Common myeloid progenitor, CD34-positive (primary cell): ENCODE measurements around the gene FYB1.

Experiments
- CTCF ChIA-PET: fragments of 350-600 bp; sonication (Branson Sonifier 250); formaldehyde crosslinking; loops from one replicate; lab custom pipeline; 2021; ENCODE audit warnings: antibody characterized with exemption; lab: Charles Lee
- POLR2A ChIA-PET: fragments of 350-600 bp; sonication (Branson Sonifier 250); formaldehyde crosslinking; loops from one replicate; lab custom pipeline; 2021; ENCODE audit warnings: antibody characterized with exemption; lab: Charles Lee
- DNase-seq, 3 donors: peaks; one replicate each; pipeline versions ENCODE4 v3.0.0 to v3.0.0-alpha.2; 2013
- H3K27ac ChIP-seq, 2 experiments: 1 replicate in 1 of 2; 2 replicates in 1 of 2; pipeline ENCODE4 v1.7.0; 2013; ENCODE audit warnings: inconsistent platforms in 2 of 2, low read length in 2 of 2, mild to moderate bottlenecking in 2 of 2, low read depth in 1 of 2, moderate library complexity in 1 of 2; ENCODE audit not compliant: severe bottlenecking in 2 of 2, insufficient read depth in 1 of 2, poor library complexity in 1 of 2
- H3K27me3 ChIP-seq, 5 experiments: replicated peaks in 2 of 5; 1 replicate in 3 of 5; 2 replicates in 2 of 5; pipeline versions ENCODE4 v1.6.1 to v1.7.0; 2013; ENCODE audit warnings: low read length in 4 of 5, mild to moderate bottlenecking in 2 of 5, moderate library complexity in 2 of 5, inconsistent platforms in 1 of 5; ENCODE audit not compliant: insufficient read depth in 5 of 5, control insufficient read depth in 4 of 5
- H3K36me3 ChIP-seq, 4 experiments: 1 replicate in 2 of 4; 2 replicates in 2 of 4; pipeline versions ENCODE4 v1.6.1 to v1.7.0; 2013; ENCODE audit warnings: low read length in 3 of 4, control low read depth in 1 of 4, mild to moderate bottlenecking in 1 of 4; ENCODE audit not compliant: control insufficient read depth in 4 of 4, insufficient read depth in 4 of 4
- H3K4me1 ChIP-seq, 4 experiments: 1 replicate in 3 of 4; 2 replicates in 1 of 4; pipeline versions ENCODE4 v1.6.1 to v1.7.1; 2013; ENCODE audit warnings: low read length in 3 of 4, mild to moderate bottlenecking in 3 of 4, control low read depth in 1 of 4, inconsistent platforms in 1 of 4, moderate library complexity in 1 of 4; ENCODE audit not compliant: control insufficient read depth in 4 of 4, insufficient read depth in 4 of 4; ENCODE audit errors: control extremely low read depth in 1 of 4
- H3K4me3 ChIP-seq, 7 experiments: 1 replicate in 4 of 7; 2 replicates in 3 of 7; pipeline versions ENCODE4 v1.5.1 to v1.7.0; 2013; ENCODE audit warnings: mild to moderate bottlenecking in 7 of 7, low read length in 6 of 7, moderate library complexity in 6 of 7, inconsistent platforms in 2 of 7, low read depth in 2 of 7, control low read depth in 1 of 7; ENCODE audit not compliant: insufficient read depth in 4 of 7, control insufficient read depth in 1 of 7; ENCODE audit errors: extremely low read depth in 1 of 7
- H3K9me3 ChIP-seq, 5 experiments: 1 replicate in 4 of 5; 2 replicates in 1 of 5; pipeline versions ENCODE4 v1.6.1 to v1.7.1; 2013; ENCODE audit warnings: low read length in 4 of 5, mild to moderate bottlenecking in 2 of 5, inconsistent platforms in 1 of 5, low read depth in 1 of 5, moderate library complexity in 1 of 5; ENCODE audit not compliant: control insufficient read depth in 4 of 5, insufficient read depth in 2 of 5; ENCODE audit errors: control extremely low read depth in 1 of 5
- WGBS: methylation state at CpG from one replicate; pipeline ENCODE4 v1.1.5; 2013; ENCODE audit not compliant: insufficient coverage; 5-methylcytosine and 5-hydroxymethylcytosine counted together

The FYB1 gene

DNA sequence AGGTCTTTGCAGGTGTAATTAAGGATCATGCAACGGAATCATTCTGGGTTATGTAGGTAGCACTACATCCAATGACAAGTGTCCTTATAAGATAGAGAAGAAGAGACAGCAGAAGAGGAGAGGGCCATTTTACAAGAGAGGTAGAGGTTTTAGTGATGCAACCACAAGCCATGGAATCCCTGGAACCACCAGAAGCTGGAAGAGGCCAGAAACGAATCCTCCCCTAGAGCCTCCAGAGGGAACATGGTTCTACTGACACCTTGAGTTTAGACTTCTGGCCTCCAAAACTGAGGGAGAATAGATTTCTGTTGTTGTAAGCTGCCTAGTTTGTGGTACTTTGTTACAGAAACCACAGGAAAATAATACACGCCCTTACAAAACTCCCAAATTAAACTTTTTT, 3.5 kb downstream of the FYB1 start:
- Histone ChIP-seq H3K9me3 (no peaks in the 10 kb centered on the region), H3K27ac (no peak overlapping the region), H3K27me3 (no peaks in the 10 kb centered on the region), H3K4me3 (no peak overlapping the region), H3K36me3 (no peaks in the 10 kb centered on the region), H3K4me1 (peaks cover 17 to 50% (median 26%) of the 10 kb centered on the region in 4 experiments)
- DNase-seq: no peak
- ChIA-PET CTCF (interaction anchor here (0.8 to 4.8 kb wide), 8 partner anchors 8 to 67 kb away, joined by 3 to 90 read pairs (median 12); no protein-coding TSS in a partner anchor), POLR2A (no interaction called here)
- 100% methylated on average over 2 of the region's 3 CpGs for WGBS

DNA sequence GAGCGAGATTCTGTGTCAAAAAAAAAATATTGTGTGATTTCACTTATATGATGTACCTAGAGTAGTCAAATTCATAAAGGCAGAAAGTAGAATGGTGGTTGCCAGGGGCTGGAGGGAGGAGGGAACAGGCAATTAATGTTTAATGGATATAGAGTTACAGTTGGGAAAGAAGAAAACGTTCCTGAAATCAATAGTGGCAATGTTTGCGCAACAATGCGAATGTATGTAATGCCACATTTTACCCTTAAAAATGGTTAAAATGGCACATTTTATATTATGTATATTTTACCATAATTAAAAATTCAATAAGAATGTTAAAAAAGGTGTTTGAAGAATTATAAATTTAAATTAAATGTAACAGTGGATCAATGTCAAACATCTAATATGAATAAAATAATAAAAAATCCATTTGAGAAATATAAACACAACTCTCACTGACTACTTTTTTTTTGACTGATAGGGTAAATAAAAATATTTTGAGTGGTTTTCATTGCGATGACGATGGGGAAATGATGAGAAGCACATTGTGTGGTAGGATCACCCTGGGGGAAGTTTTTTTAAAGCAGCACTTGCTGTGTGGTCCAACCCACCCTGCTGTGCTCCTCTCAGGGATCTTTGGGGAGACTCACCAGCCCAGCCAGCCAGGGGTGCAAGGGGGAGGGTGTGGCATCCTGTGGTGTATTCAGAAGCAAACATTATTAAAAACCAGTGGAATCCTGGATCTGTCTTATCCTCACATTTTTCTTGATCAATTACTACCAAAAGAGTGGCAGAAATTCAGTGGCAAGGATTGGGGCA, 4.3 kb downstream of the FYB1 start:
- no peak overlapping the region for H3K27ac ChIP-seq

DNA sequence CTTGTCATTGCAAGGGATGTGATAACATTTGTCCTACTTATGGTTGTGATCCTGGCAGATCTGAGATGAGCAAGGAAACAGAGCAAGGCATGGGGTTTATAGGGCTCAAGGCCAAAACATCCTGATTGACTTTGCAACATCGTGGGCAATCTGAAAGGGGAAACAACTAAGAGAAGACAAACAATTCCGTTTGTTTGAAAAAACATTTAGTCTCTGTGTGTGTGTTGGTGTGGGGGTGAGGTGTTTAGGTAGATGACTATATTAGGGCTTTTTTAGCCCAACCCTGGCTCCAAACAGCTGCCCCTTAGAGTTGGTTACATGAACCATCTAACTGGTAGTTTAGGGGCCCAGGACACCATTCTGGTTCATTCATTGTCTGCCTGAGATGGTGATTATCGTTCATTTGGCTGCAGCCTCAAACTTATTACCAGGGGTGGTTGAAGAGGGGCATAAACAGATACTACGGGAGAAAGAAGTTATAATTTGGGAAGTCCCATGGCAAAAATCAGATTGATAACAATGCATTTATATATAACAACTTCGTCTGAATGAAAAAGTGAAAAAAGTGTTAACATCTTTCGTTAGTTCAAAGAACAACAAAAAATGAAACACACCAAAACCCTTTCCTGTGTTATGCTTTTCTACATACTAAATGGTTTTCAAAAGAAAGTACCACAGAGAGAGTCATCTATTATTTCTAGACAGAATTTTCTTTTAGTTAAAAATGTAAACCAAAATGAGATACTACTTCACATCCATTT, 5.7 kb downstream of the FYB1 start:
- Histone ChIP-seq H3K4me3 (no peak overlapping the region), H3K9me3 (no peaks in the 10 kb centered on the region), H3K36me3 (no peaks in the 10 kb centered on the region), H3K27ac (no peak overlapping the region), H3K4me1 (peaks cover 21 to 55% (median 26%) of the 10 kb centered on the region in 4 experiments), H3K27me3 (no peaks in the 10 kb centered on the region)
- ChIA-PET POLR2A (no interaction called here), CTCF (interaction anchor here (1.5 to 1.7 kb wide), 2 partner anchors 11 to 64 kb away, joined by 4 to 5 read pairs; no protein-coding TSS in a partner anchor)
- 30% methylated on average over 1 of the region's 6 CpGs for WGBS
- no peak for DNase-seq

More for the DNA sequence above, 4.3 kb downstream of the FYB1 start:
- H3K27me3 ChIP-seq: no peaks in the 10 kb centered on the region
- no peak overlapping the region for H3K4me3 ChIP-seq
- no peak for DNase-seq
- 100% methylated on average over 1 of the region's 6 CpGs for WGBS
- POLR2A ChIA-PET: no interaction called here
- peaks cover 19 to 55% (median 31%) of the 10 kb centered on the region in 4 experiments for H3K4me1 ChIP-seq
- CTCF ChIA-PET: interaction anchor here (0.8 to 4.8 kb wide), 4 partner anchors 9 to 68 kb away, joined by 3 to 90 read pairs (median 10); no protein-coding TSS in a partner anchor
- no peaks in the 10 kb centered on the region for H3K9me3 ChIP-seq
- no peaks in the 10 kb centered on the region for H3K36me3 ChIP-seq

DNA sequence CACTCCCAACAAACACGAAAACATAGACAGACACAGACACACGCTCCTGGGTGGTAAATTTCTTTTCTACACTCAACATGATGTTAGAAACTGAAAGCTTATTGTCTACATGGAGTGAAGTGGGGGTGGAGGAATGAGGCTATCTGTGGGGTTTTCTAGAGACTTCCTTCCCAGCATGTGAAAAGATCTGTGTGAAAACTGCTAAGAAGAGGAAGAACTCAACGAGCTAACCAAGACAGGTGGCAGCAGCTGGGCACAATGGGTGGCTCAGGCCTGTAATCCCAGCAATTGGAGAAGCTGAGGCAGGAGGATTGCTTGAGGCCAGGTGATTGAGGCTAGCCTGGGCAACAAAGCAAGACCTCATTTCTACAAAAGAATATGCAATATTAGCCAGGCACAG, 7.6 kb downstream of the FYB1 start:
- H3K4me1 ChIP-seq: peaks cover 20 to 52% (median 20%) of the 10 kb centered on the region in 4 experiments
- whole genome bisulfite sequencing: 50% methylated on average over 2 of the region's 3 CpGs
- H3K9me3 ChIP-seq: no peaks in the 10 kb centered on the region
- no peaks in the 10 kb centered on the region for H3K36me3 ChIP-seq
- ChIA-PET CTCF (interaction anchor here (0.6 to 2.7 kb wide), 6 partner anchors 13 to 75 kb away, joined by 3 to 14 read pairs (median 4); no protein-coding TSS in a partner anchor), POLR2A (no interaction called here)
- DNase-seq: peak in 2 of 3 donors; percentile 44 to 49
- H3K4me3 ChIP-seq: no peak overlapping the region
- no peak overlapping the region for H3K27ac ChIP-seq
- no peaks in the 10 kb centered on the region for H3K27me3 ChIP-seq

DNA sequence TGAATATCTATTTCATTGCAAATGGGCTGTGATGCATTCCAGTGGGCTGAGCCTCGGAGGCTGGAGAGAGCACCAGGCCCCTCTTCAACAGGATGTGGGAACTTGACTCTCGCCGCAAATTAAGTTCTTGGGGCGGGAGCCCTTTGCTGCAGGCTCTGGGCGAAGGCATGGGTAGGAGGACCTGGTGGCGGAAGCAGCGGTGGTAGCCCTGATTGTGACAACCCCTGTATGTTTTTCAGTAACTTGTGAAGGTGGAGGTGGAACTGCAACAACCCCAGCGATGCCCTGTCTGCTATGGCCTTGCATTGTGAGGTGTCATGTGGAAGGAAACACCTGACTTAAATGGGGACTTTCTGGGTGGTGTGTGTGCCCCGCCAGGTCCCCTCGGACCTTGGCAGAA, 9.4 kb downstream of the FYB1 start:
- peaks cover 20 to 56% (median 26%) of the 10 kb centered on the region in 4 experiments for H3K4me1 ChIP-seq
- DNase-seq: peak; percentile 49 to 82 (median 82)
- H3K27ac ChIP-seq: no peak overlapping the region
- H3K9me3 ChIP-seq: no peaks in the 10 kb centered on the region
- no peaks in the 10 kb centered on the region for H3K27me3 ChIP-seq
- POLR2A ChIA-PET: no interaction called here
- peak overlapping the region in 6 of 7 experiments; percentile 3 to 44 (median 14) for H3K4me3 ChIP-seq
- CTCF ChIA-PET: interaction anchor here (0.6 to 2.7 kb wide), 2 partner anchors 21 to 73 kb away, joined by 3 to 14 read pairs; no protein-coding TSS in a partner anchor
- WGBS: 0% methylated on average over 9 of the region's 10 CpGs
- no peaks in the 10 kb centered on the region for H3K36me3 ChIP-seq

DNA sequence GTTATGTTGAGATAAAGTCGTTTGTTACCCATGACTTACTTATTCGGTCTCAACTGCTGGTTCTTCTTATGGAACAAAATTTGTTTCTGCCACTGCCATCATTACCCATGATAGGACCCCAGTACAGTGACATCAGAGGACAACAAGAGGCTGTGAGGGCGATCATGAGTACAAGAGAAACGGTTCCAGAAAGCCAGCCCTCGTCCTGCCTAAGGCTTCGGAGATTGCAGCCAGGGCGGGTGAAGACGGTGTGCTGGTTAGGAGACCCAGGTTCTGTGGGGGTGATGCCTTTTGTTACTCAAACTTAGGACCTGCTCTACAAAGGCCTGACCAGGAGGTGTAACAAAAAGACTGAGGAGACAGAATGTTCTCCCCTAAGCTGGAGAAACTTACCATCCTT, 10.9 kb downstream of the FYB1 start:
- no peak for DNase-seq
- Histone ChIP-seq H3K27ac (no peak overlapping the region), H3K9me3 (no peaks in the 10 kb centered on the region), H3K4me1 (peaks cover 22 to 70% (median 28%) of the 10 kb centered on the region in 4 experiments), H3K27me3 (no peaks in the 10 kb centered on the region), H3K36me3 (no peaks in the 10 kb centered on the region), H3K4me3 (no peak overlapping the region)
- 97% methylated on average over 7 of the region's 8 CpGs for WGBS
- CTCF ChIA-PET: no interaction called here
- POLR2A ChIA-PET: no interaction called here
